NT2/D1 (cell line): ENCODE data around the gene APMAP.

Experiments
- DNase-seq: peaks from one replicate; pipeline ENCODE4 v3.0.0-alpha.2; 2011; ENCODE audit warnings: low read depth, low spot score
- H3K27me3 ChIP-seq: 2 replicates; pipeline ENCODE4 v1.6.0; 2011; ENCODE audit warnings: mild to moderate bottlenecking; ENCODE audit not compliant: insufficient read length, insufficient read depth
- H3K36me3 ChIP-seq: 2 replicates; pipeline ENCODE4 v1.6.1; 2011; ENCODE audit warnings: mild to moderate bottlenecking, low read length, mixed read lengths; ENCODE audit not compliant: insufficient read depth, insufficient read length
- H3K4me1 ChIP-seq: 2 replicates; pipeline ENCODE4 v1.5.1; 2011; ENCODE audit not compliant: insufficient read depth, insufficient read length
- H3K4me3 ChIP-seq: 2 replicates; pipeline ENCODE4 v1.5.1; 2011; ENCODE audit warnings: low read depth; ENCODE audit not compliant: insufficient read length
- H3K9ac ChIP-seq: 2 replicates; pipeline ENCODE4 v1.6.0; 2011; ENCODE audit warnings: low read depth; ENCODE audit not compliant: insufficient read length
- H3K9me3 ChIP-seq: 2 replicates; pipeline ENCODE4 v1.5.1; 2011; ENCODE audit warnings: mild to moderate bottlenecking, low read length; ENCODE audit not compliant: insufficient read depth
- SUZ12 ChIP-seq: IDR thresholded peaks from 2 replicates; pipeline ENCODE4 v1.6.1; 2011; ENCODE audit not compliant: insufficient read length, insufficient read depth; ENCODE audit errors: extremely low read depth
- YY1 ChIP-seq: IDR thresholded peaks from 2 replicates; pipeline ENCODE4 v1.6.1; 2011; ENCODE audit not compliant: insufficient read length, insufficient read depth
- ZNF274 ChIP-seq: IDR thresholded peaks from 2 replicates; pipeline ENCODE4 v1.6.1; 2011; ENCODE audit warnings: mild to moderate bottlenecking, low read depth, low read length

The APMAP gene

GRCh38 chr20:25015986-25016385 lies 23.4 kb upstream of the APMAP start:
- Histone ChIP-seq H3K9ac (no peak overlapping the region), H3K9me3 (no peaks in the 10 kb centered on the region), H3K36me3 (no peaks in the 10 kb centered on the region), H3K4me3 (no peak overlapping the region), H3K27me3 (no peaks in the 10 kb centered on the region), H3K4me1 (peaks cover 2% of the 10 kb centered on the region)
- no peak for DNase-seq
- TF ChIP-seq YY1 (no peak), SUZ12 (no peak)

DNA sequence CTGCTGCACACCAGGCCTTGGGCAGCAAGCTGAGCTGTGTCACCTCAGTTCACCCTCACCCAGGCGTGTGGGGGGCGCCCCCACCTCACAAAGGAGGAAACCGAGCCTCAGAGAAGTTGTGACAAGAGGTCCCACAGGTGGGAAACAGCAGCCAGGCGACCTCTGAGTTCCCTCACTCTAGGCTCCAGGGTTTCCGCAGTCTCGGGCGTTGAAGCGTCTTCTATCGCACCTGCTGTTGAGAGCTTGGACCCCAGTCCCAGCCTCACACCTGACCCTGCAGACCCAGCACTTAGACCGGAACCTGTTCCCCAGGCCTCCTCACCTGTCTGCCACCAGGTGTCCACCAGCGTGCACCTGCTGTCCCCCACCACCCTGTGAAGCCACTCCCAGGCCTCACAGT lies 22.3 kb upstream of the APMAP start:
- Histone ChIP-seq H3K9ac (no peak overlapping the region), H3K36me3 (no peaks in the 10 kb centered on the region), H3K4me3 (no peak overlapping the region), H3K27me3 (no peaks in the 10 kb centered on the region), H3K9me3 (no peaks in the 10 kb centered on the region), H3K4me1 (peaks cover 2% of the 10 kb centered on the region)
- TF ChIP-seq YY1 (no peak), ZNF274 (no peak), SUZ12 (no peak)
- no peak for DNase-seq

DNA sequence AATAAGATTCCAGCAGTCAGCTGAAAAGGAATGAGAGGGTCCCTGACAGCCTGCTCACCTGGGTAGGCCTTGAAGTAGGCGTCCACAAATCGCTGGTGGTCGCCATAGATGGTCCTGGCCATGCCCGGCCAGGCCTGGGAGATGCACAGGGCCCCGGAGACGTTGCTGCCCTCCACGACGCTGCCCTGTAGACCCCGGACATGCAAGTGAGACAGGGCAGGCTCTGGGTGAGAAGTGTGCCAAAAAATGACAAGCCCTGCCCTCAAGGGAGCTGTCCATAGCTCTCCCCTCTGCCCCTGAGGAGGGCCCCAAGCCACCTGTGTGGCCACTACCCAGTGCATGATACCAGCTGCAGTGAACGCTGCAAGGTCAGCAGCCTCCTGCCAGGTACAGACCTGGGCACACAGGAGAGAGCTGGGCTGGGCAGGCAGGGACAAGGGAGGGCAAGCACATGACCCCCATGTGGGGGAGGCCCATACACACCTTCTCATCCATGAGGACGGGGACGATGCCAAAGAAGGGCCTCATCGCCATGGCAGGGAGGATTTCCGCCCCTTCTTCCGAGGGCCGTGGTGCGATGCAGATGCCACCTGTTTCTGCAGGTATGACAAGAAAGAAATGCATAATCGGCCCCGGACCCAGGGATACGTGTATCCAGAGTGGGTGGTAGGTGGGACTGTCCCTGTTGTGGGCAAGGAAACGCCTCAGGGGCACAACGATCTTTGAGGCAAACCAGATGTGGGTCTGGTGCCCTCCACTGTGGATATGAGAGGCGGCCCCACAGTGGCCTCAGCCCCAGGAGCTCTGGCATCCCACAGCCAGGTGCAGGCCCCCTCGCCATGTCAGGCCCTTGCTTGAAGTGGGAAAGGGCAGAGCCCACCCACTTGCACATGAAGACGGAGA lies 21.2 kb upstream of the APMAP start:
- no peaks in the 10 kb centered on the region for H3K9me3 ChIP-seq
- H3K36me3 ChIP-seq, result no peaks in the 10 kb centered on the region
- H3K4me1 ChIP-seq, result peaks cover 2% of the 10 kb centered on the region
- no peak for DNase-seq
- no peak for TF ChIP-seq YY1
- TF ChIP-seq ZNF274, result no peak
- TF ChIP-seq SUZ12, result no peak
- H3K9ac ChIP-seq, result no peak overlapping the region
- no peaks in the 10 kb centered on the region for H3K27me3 ChIP-seq
- no peak overlapping the region for H3K4me3 ChIP-seq

DNA sequence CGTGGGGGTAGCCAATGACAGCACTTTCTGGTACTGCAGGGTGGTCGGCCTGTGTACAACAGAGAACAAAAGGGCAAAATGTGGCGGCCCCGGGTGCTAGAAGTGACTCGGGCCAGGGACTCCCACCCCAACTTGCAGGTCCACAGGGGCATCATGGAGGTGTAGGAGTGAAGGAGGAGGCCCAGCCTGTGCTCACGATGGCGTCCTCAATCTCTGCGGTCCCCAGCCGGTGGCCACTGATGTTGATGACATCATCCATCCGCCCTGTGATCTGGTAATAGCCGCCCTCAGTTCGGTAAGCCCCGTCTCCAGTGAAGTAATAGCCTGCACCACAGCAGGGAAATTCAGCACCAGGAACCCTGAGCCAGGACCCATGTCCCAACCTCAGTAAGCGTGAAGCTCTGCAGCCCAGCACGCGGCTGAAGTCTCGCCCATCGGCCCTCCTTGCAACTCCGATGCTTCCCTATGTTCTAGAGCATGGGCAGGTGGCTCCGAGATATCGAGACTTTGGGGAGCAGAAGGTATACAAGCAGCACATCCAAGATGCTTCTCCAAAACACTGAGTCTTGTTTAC lies 20.2 kb upstream of the APMAP start:
- no peak for TF ChIP-seq SUZ12
- no peak for TF ChIP-seq YY1
- TF ChIP-seq ZNF274, result no peak
- Histone ChIP-seq H3K36me3 (no peaks in the 10 kb centered on the region), H3K9ac (no peak overlapping the region), H3K9me3 (no peaks in the 10 kb centered on the region), H3K4me3 (no peak overlapping the region), H3K4me1 (peaks cover 2% of the 10 kb centered on the region), H3K27me3 (no peaks in the 10 kb centered on the region)
- DNase-seq, result no peak

- H3K9ac ChIP-seq, result no peak overlapping the region
- no peaks in the 10 kb centered on the region for H3K9me3 ChIP-seq
- no peak overlapping the region for H3K4me3 ChIP-seq
- no peaks in the 10 kb centered on the region for H3K36me3 ChIP-seq
- no peak for DNase-seq
- H3K4me1 ChIP-seq, result no peaks in the 10 kb centered on the region
- no peaks in the 10 kb centered on the region for H3K27me3 ChIP-seq
- TF ChIP-seq ZNF274 (no peak), YY1 (no peak), SUZ12 (no peak)
Observed at GRCh38 chr20:25011831-25012241, 19.3 kb upstream of the APMAP start.

DNA sequence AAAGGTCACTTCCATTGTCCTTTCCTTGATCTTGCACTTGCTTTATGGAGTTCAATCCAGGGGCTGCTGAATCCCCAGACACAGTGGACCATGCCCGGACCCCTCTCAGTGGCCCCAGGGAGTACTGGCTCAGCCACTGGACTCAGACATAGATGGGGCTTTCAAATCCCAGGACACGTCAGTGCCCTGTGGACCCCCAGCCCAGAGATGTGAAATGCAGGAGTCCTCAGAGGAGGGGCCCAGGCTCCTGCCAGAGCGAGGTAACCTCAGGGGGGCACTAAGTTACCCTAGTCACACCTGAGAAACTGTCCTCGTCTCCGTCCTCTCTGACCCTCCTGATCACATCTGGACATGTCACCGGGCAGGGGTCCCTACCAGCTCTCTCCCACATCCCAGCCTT lies 18.7 kb upstream of the APMAP start:
- Histone ChIP-seq H3K27me3 (no peaks in the 10 kb centered on the region), H3K9ac (no peak overlapping the region), H3K4me1 (no peaks in the 10 kb centered on the region), H3K36me3 (no peaks in the 10 kb centered on the region), H3K4me3 (no peak overlapping the region), H3K9me3 (no peaks in the 10 kb centered on the region)
- no peak for TF ChIP-seq YY1
- TF ChIP-seq SUZ12, result no peak
- no peak for DNase-seq

GRCh38 chr20:25009218-25010145 lies 16.9 kb upstream of the APMAP start:
- no peak for DNase-seq
- H3K27me3 ChIP-seq, result no peaks in the 10 kb centered on the region
- H3K36me3 ChIP-seq, result no peaks in the 10 kb centered on the region
- H3K9me3 ChIP-seq, result no peaks in the 10 kb centered on the region
- H3K4me3 ChIP-seq, result no peak overlapping the region
- H3K9ac ChIP-seq, result no peak overlapping the region
- H3K4me1 ChIP-seq, result no peaks in the 10 kb centered on the region
- TF ChIP-seq YY1 (no peak), SUZ12 (no peak), ZNF274 (no peak)
